ENCODE measurements around the gene RSRP1.

GRCh38 chr1:25194054-25194453 is 53.2 kb downstream of the RSRP1 start:
- TF ChIP-seq POLR2AphosphoS5 (IDR thresholded peaks at IDR 0.05; ENCODE audit: low read depth, low read length) (no peak), POLR2A (IDR thresholded peaks at IDR 0.05; ENCODE audit: low read depth, low read length) (no peak)

Measured in GM12892 (cell line).